ENCODE measurements around the gene ENO2.

ENO2 gene

GRCh38 chr12:6914947-6915788 is 788 bp downstream of the ENO2 start:
- peak; percentile 69 for DNase-seq

- no peak for DNase-seq
These were observed 1.5 kb downstream of the ENO2 start for GRCh38 chr12:6915789-6916285.

GRCh38 chr12:6916426-6917200 is 2.2 kb downstream of the ENO2 start:
- no peak for DNase-seq

DNA sequence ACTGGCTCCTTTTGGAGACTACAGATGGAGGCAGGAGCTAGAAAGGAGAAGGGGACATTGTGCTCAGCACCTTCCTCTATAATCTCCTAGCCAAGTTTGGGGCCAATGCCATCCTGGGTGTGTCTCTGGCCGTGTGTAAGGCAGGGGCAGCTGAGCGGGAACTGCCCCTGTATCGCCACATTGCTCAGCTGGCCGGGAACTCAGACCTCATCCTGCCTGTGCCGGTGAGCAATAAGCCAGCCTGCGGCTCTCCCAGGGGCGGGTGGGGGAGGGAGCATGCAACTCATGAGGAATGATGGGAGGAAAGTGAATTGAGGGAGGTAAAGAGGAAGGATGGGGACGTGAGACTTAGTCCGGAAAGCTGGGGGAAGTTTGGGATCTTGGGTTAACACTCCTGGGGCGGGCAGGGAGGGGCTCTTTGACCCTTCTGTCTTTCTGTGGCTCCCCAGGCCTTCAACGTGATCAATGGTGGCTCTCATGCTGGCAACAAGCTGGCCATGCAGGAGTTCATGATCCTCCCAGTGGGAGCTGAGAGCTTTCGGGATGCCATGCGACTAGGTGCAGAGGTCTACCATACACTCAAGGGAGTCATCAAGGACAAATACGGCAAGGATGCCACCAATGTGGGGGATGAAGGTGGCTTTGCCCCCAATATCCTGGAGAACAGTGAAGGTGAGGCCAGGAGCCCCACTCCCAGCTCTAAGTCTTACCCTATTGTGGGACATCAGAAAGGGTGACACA is 3.3 kb downstream of the ENO2 start:
- no peak for DNase-seq

GRCh38 chr12:6919588-6919987 is 5.2 kb downstream of the ENO2 start:
- no peak for DNase-seq

GRCh38 chr12:6921539-6921938 is 7.2 kb downstream of the ENO2 start:
- DNase-seq = no peak

GRCh38 chr12:6921996-6922946 is 7.9 kb downstream of the ENO2 start:
- no peak for DNase-seq

GRCh38 chr12:6923003-6923732 is 8.8 kb downstream of the ENO2 start:
- no peak for DNase-seq

DNA sequence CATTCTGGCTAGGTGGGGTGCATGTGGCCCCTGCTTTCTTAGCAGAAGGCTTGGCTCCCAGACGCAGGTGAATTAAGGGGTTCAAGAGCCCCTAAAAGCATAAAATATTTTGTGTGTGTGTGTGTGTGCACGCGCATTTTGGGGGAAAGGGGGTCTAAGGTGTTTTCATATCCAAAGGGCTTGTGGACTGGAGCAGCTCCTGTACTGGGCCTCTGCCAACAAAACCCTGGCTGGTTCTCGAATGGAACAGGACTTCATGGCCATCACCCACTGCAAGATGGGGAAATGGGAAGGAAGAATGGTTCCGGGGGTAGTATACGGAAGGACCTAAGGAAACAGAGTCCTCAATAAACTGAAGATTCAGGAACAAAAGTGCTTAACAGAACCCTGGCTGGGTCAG is 9.5 kb downstream of the ENO2 start:
- DNase-seq = no peak

GRCh38 chr12:6925239-6925539 is 10.8 kb downstream of the ENO2 start:
- no peak for DNase-seq

DNA sequence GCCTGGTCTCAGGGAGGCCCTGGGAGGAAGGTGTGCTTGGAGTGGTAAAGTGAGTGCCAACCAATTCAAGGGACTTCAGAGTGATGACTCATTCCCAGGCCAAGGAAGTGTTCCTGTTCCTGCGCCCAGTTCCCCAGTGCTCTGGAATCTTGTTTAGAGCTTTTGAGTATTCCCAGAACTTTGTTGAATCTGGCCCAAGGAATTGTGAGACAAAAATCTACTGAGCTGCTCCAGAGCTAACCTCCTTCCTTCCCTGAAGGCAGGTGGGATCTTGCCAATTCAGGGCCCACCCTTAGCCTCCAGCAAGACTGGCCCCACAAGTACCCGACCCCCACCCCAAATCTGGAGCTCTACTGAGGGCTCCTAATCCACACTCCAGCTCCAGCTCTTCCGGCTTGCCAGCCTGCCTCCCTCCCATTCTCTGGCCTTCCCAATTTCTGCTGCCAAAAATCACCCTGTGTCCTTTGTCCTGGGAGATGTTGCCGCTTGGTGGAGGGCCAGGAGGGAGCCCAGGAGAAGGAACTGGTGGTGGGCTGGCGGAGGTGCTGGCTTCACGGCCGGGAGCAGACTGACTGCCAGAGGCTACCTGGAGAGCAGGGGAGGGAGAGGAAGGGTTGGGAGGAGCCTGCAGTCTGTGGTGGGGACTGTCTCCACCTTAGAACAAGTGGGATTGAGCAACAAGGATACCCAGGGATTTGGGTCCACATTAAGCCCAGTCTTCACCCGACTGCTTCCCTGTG is 11.3 kb downstream of the ENO2 start:
- peak; percentile 75 for DNase-seq

DNA sequence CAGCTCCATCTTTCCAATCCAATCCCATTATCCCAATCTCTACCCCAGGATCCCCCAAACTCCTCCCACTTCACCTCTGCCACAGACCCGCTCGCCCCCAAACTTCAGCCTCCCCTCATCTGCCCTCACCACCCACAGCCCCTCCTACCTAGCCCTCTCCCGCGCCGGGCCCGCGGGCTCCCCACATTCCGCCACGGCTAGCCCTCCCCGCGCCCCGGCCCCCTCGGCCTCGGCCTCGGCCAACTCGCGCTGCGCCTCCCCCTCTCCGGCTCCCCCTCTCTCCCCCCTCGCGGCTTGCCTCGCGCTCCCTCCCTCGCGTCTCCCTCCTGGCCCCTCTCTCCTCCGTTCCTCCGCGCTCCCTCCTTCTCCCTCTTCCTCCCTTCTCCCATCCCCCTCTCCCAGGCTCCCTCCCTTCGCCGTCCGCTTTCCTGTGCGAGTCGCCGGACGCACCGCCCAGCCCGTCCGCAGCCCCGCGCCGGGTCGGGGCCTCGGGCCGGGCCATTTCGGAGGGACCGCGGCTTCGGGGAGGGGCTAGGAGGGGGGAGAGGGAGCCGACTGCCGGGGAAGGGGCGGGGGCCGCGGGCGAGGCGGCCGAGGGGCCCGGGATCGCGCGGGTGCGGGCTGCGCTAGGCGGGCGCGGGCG is 13.1 kb downstream of the ENO2 start, which contains the start of gene ATN1:
Gene ATN1 (plus strand): TSS at position 581 of the 643 bp plus-strand sequence. CDS start 6,043 bp downstream, outside the sequence.
- DNase-seq = peak; percentile 80

GRCh38 chr12:6928022-6928702 is 13.8 kb downstream of the ENO2 start:
- DNase-seq = no peak

GRCh38 chr12:6928703-6929407 is 14.5 kb downstream of the ENO2 start:
- peak; percentile 56 for DNase-seq

DNA sequence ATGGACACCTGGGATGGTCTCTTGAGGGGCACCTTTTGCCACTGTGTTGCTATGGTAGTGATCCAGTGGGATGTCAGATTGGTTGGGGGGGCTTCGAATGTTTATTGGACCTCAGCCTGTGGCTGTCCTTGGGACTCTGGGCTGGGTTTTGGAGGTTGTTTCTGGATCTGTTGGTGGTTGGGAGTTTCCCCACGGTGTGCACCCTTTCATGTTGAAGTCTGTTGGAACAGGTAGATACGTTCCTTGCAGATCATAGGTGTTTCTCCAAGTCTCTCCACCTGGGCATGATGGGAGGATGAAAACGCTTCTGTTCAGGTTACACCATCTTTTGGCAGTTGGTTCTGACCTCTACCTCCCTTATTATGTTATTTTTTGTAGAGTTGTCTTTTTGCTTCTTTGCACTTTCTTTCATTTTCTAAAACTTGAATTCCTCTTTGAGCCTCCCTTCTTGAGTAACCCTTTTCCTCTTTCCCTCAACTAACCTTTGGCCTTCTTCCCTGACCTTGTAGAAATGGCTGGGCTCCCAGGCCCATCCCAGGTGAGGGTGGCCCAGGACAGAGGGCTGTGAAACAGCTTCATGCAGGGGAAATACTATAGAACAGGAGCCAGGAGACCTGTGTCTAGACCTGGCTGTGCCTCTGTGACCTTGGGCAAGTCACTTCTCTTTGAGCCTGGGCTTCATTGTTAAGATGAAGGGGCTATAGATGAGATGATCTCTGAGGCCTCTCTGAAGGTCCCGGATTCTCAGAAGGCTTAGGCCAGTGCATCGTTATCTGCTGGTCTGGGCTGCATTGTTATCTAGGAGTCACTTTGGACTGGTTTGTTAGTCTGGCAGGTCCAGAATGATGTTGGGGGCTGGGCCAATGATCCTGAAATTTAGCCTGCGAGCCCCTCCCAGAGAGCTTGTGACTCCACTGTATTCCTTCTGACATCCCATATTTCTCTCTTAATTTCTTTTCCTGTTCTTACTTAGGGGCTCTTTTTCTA is 15.4 kb downstream of the ENO2 start:
- DNase-seq = no peak

DNA sequence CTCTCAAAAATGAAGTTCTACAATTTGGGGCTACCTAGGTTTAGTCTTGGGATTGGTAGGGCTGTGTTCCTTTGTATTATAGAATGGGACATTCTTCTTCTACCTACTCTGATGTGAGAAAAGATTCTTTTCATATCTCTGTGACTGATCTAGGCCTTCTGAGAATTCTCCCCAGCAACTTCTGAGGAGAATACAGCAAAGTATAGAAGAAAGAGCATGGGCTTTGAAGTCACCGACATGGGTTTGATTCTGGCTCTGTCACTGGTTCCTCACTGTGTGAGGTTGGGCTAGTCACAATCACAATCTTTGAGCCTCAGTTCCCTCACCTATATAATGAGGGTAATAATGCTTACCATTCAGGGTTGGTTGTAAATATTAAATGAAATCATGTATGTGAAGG is 18.4 kb downstream of the ENO2 start:
- no peak for DNase-seq

DNA sequence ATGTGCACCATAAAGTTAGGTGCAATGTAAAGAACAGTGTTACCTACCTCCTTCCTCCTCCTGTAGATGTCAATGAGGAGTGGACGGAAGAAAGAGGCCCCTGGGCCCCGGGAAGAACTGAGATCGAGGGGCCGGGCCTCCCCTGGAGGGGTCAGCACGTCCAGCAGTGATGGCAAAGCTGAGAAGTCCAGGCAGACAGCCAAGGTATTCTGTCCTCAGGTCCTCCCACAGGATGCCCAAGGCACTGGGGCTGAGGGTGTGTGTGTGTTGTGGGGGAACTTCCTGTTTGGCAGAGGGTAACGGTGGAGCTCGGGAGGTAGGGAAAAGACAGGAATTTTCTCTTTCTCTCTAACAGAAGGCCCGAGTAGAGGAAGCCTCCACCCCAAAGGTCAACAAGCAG is 19.7 kb downstream of the ENO2 start:
- no peak for DNase-seq
